DMS79 (cell line): ENCODE results near the gene PGC.
"Not testable (repeated sequence)": the region's sequence is repeated elsewhere in the genome, so short reads cannot be mapped to it uniquely, and the experiment has no call there.

Experiments used
- DNase-seq: peaks from one replicate; lab custom pipeline; 2025; lab: John Stamatoyannopoulos, UW

Gene PGC

DNA sequence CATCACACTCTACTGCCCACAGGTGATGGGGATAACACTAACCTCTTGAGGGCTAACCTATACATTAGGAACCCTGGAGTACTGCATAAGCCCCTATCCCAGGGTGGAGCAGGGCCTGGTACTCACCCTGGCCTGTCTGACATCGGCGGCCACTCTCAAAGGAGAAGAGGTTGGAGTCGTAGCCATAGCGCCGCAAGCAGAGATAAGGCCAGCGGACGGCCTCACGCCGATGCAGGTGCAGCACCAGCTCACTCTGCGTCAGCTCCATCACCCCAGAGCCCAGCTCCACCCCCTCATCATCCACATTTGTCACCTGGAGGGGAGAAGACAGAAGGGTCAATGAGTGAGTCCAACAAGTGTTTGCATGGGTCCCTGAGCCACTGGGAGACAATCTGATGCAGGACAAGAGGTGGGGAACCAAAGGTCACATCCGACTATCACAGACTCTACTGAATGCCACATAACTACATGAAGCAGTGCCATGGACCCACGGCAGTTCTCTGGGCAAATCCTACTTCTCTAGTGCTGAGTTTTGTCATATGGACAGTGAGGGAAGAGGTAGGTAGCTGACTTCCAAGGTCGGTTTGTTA is 28.2 kb upstream of the PGC start:
- DNase-seq = no peak

- DNase-seq = no peak
Measured at GRCh38 chr6:41774841-41775240, 27.6 kb upstream of the PGC start.

DNA sequence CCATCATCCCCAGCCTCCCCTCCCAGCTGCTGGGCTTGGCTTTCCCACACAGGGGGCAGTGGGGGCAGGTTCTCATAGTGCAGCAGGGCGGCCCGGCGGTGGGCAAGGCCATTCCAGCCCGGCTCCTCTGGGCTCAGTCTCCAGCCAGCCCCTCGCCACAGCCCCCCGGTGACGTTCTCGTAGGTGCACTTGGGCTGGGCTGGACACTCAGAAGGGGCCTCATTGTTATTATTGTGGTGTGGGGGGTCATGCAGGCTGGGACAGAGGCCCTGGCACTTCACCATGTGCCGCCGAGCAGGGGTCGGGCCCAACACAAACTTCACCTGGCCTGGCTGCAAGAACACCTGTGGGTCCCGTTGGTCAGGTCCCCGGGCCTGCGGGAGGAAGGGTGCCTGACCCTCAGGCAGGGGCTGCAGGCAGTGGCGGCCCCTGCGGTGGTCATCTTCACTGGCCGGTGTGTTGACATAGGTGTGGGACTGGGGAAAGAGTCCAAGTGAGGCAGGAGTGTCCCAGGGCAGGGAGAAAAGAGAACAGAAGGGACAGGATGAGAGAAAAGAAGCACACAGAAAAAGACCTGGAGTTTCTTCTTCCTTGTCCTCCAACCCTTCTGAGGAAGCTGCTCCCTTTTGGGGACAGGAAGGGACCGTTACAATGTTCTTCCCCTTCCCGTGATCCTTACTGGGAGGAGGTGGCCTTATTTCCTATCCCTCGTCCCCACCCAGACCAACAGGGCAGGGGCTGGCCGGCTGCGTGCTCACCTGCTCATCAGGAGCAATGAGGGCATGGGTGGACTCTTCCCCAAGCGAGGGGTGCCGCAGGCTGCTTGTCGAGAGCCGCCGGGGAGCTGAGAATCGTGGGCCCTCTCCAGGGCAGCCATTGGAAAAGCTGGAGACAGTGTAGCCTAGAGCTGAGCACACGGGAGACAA is 24.1 kb upstream of the PGC start:
- DNase-seq = no peak

DNA sequence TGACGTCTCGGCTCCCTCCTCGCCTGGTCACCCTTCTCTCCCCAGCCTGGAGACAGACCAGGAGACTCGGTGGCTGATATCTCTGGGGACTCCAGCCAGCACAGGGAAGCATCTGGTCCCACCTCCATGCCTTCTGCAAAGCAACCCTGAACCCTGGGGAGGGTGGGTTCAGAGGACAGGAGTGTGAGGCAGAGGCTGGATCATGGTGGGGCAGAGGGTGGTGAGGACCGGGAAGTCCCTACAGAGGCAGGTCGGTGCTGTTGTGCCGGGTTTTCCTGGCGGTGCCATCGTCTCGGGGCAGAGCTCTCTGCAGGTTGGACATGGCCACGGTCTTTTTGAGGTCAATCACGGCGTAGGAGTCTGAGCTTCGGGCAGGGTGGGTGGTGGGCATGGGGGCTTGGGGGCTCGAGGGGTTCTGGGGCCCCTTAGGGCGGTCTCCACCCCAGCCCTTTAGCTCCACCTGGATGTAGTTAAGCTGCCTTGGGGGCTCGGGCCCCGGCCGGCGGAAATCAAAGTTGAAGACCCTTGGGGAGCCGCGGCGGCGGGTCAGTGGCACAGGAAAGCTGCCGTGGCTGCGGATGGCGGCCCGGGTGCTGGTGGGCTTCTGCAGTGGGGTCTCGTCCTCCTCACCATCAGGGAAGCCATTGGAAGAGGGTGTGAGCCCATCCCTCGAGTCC is 23.3 kb upstream of the PGC start:
- DNase-seq = no peak

GRCh38 chr6:41769376-41769775 is 22.2 kb upstream of the PGC start:
- DNase-seq = no peak

- no peak for DNase-seq
Measured at GRCh38 chr6:41768545-41769308, 21.5 kb upstream of the PGC start.

GRCh38 chr6:41767112-41767833 is 20.1 kb upstream of the PGC start:
- no peak for DNase-seq

GRCh38 chr6:41766043-41766664 is 19.0 kb upstream of the PGC start:
- not testable (repeated sequence) for DNase-seq

DNA sequence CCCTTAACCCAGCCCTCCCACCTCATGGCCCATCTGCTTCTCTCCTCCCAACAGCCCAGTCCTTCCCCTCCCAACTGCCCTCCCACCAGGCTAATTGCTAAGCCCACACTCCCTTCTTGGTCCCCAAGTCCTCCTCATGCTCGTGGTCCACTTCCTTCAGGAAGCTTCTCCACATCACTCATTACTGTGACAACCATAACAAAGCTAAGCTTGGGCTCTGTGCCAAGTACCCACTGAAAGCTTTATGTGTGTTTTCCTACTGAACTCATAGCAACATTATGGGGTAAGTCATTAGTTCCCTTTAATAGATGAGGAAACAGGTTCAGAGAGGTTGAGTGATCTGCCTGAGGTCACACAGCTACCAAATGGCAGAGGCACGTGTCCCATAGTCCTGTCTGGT is 16.3 kb upstream of the PGC start:
- DNase-seq = no peak

DNA sequence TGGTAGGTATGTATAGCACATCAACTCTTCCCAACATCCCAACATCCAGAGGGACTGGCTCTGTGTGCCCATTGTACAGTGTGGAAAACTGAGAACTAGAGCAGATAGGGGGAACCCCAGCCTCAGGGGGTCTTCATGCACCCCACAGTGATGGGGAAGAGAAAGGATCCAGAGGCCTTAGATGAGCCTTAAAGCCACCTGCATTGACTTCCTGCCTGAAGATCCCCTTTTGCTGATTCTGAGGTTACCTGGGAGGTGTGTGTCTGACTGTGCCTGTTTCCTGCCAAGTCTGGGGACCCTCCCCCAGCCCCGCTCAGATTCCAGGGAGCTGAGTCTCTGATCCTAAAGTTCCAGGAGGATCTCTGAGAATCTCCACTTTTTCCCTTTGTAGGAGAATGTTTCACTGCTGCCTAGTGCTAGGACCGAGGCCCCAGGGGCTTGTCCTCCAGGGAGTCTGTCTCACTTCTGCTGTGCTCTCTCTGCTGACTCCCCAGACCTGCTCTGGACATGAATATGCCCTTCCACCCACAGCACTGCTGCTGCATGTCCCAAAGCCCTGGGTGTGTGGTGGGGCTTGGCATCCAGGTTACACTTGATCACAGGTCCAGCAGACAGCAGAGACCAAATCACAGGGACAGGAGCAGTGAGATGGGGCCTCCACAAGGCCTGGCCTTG is 12.8 kb upstream of the PGC start:
- DNase-seq = no peak

DNA sequence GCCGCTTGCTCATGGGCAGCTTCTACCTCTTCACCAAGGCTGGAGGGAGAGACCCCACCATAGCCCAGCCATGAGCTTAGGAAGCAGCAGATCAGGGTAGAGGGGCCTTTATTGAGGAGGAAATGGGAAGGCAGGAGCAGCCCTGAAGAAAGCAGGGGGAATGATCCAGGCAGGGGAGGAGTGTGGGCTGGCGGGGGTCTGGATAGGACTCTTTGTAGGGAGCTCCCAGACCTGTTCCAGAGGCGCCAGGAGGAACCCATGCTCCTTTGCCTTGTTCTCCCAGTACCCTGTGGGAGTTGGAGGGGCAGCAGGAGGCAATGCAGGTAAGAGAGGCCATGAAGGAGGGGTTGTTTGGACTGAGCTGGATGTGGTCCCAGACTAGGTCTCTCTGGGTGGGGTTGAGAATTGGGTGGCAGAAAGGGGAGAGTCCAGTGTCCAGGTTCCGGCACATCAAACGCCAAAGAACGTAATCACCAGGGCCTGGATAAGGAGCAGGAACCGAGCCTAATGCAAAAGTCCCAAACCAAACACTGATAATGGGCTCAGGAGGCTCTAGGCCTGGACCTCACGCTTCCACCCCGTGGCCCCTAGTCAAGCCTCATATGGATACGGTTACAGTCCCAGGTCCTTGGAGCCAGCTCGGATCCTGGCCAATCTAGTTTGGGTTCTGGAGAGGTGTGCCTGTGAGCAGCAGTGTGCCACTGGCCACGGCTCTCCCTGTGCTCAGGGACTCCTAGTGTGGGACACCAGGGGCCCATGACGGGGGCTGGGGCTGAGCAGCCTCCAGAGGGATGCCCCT is 12.1 kb upstream of the PGC start:
- DNase-seq = no peak

- DNase-seq = no peak
Measured at GRCh38 chr6:41758641-41759035, 11.4 kb upstream of the PGC start.

DNA sequence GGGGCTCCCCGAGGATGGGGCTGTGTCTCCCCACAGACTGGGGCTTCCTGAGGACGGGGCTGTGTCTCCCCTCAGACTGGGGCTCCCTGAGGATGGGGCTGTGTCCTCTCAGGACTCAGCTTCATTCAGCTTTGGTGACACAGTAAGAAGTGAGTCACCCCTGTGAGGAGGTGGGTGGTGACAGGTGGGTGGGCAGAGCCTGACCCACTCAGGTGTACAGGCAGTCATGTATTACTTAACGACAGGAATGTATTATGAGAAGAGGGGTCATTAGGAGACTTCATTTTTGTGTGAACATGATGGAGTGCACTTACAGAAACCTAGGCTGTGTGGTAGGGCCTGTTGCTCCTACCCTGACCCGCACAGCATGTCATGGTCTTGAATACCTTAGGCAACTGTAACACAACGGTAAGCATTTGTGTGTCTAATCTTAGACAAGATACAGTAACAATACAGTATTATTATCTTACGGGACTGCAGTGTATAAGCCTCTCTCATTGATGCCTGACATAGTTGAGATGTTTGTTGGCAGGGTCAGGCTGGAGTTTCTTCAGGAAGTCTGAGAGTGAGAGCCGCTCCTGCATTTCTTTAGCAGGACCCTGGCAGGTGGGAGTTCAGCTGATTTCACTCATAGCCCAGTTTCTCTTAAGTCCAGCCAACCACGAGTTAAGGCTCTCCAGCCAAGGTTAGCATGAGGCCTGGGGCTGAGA is 10.9 kb upstream of the PGC start:
- DNase-seq = no peak

DNA sequence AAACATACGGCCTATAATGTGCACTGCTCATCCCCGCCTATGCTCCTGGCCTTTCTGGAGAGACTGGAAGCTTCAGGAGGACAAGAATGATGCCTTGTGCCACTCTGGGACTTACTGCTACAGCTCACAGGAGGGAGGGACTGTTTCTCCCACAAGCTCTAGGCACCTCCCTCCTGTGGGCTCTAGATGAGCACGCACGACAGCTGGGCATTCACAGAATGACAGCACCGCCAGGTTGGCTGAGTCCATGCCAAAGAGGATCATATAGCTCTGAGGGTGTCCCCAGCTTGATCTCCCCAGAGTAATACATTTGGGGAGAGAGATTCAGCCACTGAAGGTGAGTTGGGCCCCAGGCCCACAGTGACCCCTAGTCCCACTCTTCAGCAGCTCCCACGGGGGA is 10.1 kb upstream of the PGC start:
- DNase-seq = no peak

- DNase-seq = no peak
Measured at GRCh38 chr6:41756354-41756753, 9.2 kb upstream of the PGC start.

DNA sequence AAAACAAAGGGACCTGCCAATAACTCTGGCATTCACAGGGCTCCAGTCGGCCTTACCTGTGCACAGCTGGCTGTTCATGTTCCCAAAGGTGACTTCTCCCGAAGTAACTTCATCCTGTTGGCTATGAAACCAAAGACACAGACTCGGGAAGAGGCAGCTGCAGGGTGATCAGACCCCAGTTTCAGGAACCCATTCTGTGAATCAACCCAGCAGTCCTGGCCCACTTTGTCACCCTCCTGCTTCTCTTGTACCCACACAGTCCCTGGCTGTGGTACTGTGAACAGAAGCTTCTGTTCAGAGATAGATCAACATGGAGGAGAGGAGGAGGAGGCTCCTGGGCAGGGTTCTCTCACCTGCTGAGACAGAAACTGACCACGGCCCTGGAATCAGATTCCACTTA is 8.7 kb upstream of the PGC start:
- DNase-seq = no peak

DNA sequence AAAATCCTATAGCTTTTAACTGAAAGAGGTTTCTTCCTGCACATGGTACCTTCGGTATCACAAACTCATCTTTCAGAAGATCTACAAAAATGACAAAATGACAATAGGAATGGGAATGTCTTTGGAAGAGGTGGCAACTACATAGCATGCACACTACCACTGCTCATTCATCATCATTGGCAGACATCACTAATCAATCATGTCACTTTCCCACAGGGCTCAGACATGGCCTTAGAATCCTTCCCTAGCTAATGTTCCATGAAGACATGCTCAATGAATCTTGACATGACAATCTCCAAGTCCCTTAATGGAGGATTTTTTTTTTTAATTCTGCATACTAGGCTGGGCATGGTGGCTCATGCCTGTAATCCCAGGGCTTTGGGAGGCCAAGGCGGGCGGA is 3.2 kb upstream of the PGC start:
- DNase-seq = no peak

DNA sequence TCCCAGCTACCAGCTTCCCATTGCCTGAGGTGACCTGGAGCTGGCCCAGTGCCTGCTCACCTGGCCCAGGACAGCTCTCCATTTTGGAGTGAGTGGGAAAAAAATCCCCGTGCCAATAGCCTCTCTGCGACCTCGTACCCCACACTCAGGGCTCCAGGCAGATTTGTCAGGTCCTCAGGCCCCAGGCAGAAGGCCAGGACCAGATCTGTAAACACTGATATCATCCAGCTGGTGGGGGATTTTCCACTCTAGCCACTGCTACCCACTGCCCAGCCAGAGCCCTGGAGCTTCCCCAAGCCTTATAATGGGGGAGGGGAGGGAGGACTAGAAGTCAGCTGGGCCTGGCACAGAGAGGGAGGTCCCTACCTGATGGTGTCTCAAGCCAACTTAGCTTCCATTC is 1.3 kb upstream of the PGC start:
- no peak for DNase-seq

GRCh38 chr6:41748102-41748477 is 893 bp upstream of the PGC start:
- DNase-seq = no peak
